Suppressor macrophage (primary cell): ENCODE measurements around the gene SPIRE2.
"Not testable (repeated sequence)": the region's sequence is repeated elsewhere in the genome, so short reads cannot be mapped to it uniquely, and the experiment has no call there.

ENCODE experiments used
- DNase-seq, 4 experiments: peaks; one replicate each; pipeline ENCODE4 v3.0.0-alpha.2; 2020 to 2022
- total RNA-seq, 17 experiments: gene quantifications; one replicate each; lab custom pipeline; 2026; ENCODE audit warnings: mixed read lengths in 6 of 17, inconsistent platforms in 3 of 17; lab: John Stamatoyannopoulos, UW

The SPIRE2 gene
- total RNA-seq, result 0.04 to 6.5 (median 0.79) reads per million in 17 experiments

- DNase-seq, result peak; percentile 84 to 94 (median 88)
Measured at GRCh38 chr16:89828199-89828869, at the start of gene SPIRE2. SPIRE2 (plus strand) TSS chr16:89828475; CDS start chr16:89828551, 76 bp downstream.

- no peak for DNase-seq
Measured at GRCh38 chr16:89779231-89779908, 48.9 kb upstream of the SPIRE2 start.

GRCh38 chr16:89779909-89780305 lies 48.4 kb upstream of the SPIRE2 start:
- DNase-seq, result no peak

- DNase-seq, result no peak
Measured at GRCh38 chr16:89782489-89782888, 45.8 kb upstream of the SPIRE2 start.

- DNase-seq, result not testable (repeated sequence)
Measured at GRCh38 chr16:89783952-89784351, 44.3 kb upstream of the SPIRE2 start.

- no peak for DNase-seq
Measured at GRCh38 chr16:89784406-89784805, 43.9 kb upstream of the SPIRE2 start.

GRCh38 chr16:89785523-89786155 lies 42.6 kb upstream of the SPIRE2 start:
- no peak for DNase-seq

GRCh38 chr16:89786474-89787364 lies 41.6 kb upstream of the SPIRE2 start:
- DNase-seq, result no peak

- no peak for DNase-seq
Measured at GRCh38 chr16:89787365-89787805, 40.9 kb upstream of the SPIRE2 start.

- no peak for DNase-seq
Measured at GRCh38 chr16:89791278-89791995, 36.8 kb upstream of the SPIRE2 start.

GRCh38 chr16:89793092-89793491 lies 35.2 kb upstream of the SPIRE2 start:
- DNase-seq, result peak; percentile 39 to 62 (median 46)

GRCh38 chr16:89793955-89794354 lies 34.3 kb upstream of the SPIRE2 start:
- DNase-seq, result no peak

GRCh38 chr16:89795676-89796075 lies 32.6 kb upstream of the SPIRE2 start:
- DNase-seq, result no peak

GRCh38 chr16:89796104-89796503 lies 32.2 kb upstream of the SPIRE2 start:
- no peak for DNase-seq

- DNase-seq, result no peak
Measured at GRCh38 chr16:89798126-89798525, 30.1 kb upstream of the SPIRE2 start.

- DNase-seq, result no peak
Measured at GRCh38 chr16:89798832-89799370, 29.4 kb upstream of the SPIRE2 start.

- no peak for DNase-seq
Measured at GRCh38 chr16:89801800-89802199, 26.5 kb upstream of the SPIRE2 start.

- peak in 2 of 4 experiments; percentile 16 to 26 for DNase-seq
Measured at GRCh38 chr16:89805136-89805905, 23.0 kb upstream of the SPIRE2 start.

GRCh38 chr16:89806589-89807193 lies 21.6 kb upstream of the SPIRE2 start:
- not testable (repeated sequence) for DNase-seq

GRCh38 chr16:89808475-89808874 lies 19.8 kb upstream of the SPIRE2 start:
- peak; percentile 62 to 89 (median 85) for DNase-seq
